NCI-H2107 (cell line): ENCODE results near the gene KCNJ5.
"Not testable (repeated sequence)": the region's sequence is repeated elsewhere in the genome, so short reads cannot be mapped to it uniquely, and the experiment has no call there.

ENCODE experiments used
- DNase-seq: peaks from one replicate; lab custom pipeline; 2025; lab: John Stamatoyannopoulos, UW

KCNJ5 gene

GRCh38 chr11:128913806-128914205 lies 22.6 kb downstream of the KCNJ5 start:
- DNase-seq, result no peak

- DNase-seq, result no peak
Observed at GRCh38 chr11:128914216-128915148, 23.3 kb downstream of the KCNJ5 start.

GRCh38 chr11:128915149-128915521 lies 24.0 kb downstream of the KCNJ5 start:
- DNase-seq, result no peak

- DNase-seq, result no peak
Observed at GRCh38 chr11:128916037-128916572, 24.9 kb downstream of the KCNJ5 start.

- DNase-seq, result no peak
Observed at GRCh38 chr11:128916681-128917080, 25.5 kb downstream of the KCNJ5 start.

GRCh38 chr11:128917144-128917724 lies 26.1 kb downstream of the KCNJ5 start:
- no peak for DNase-seq

- DNase-seq, result no peak
Observed at GRCh38 chr11:128919216-128919615, 28.1 kb downstream of the KCNJ5 start.

GRCh38 chr11:128919635-128920034 lies 28.5 kb downstream of the KCNJ5 start:
- not testable (repeated sequence) for DNase-seq

- no peak for DNase-seq
Observed at GRCh38 chr11:128920666-128921065, 29.5 kb downstream of the KCNJ5 start.

- DNase-seq, result no peak
Observed at GRCh38 chr11:128921793-128922192, 30.6 kb downstream of the KCNJ5 start.

GRCh38 chr11:128924104-128924503 lies 32.9 kb downstream of the KCNJ5 start:
- no peak for DNase-seq

GRCh38 chr11:128924510-128925249 lies 33.5 kb downstream of the KCNJ5 start:
- DNase-seq, result no peak

GRCh38 chr11:128925250-128925600 lies 34.1 kb downstream of the KCNJ5 start:
- DNase-seq, result no peak

GRCh38 chr11:128926000-128926399 lies 34.8 kb downstream of the KCNJ5 start:
- no peak for DNase-seq

- no peak for DNase-seq
Observed at GRCh38 chr11:128926437-128927107, 35.4 kb downstream of the KCNJ5 start.

GRCh38 chr11:128927108-128927461 lies 35.9 kb downstream of the KCNJ5 start:
- no peak for DNase-seq

- DNase-seq, result no peak
Observed at GRCh38 chr11:128927683-128928336, 36.7 kb downstream of the KCNJ5 start.

- no peak for DNase-seq
Observed at GRCh38 chr11:128928400-128928799, 37.2 kb downstream of the KCNJ5 start.

- DNase-seq, result no peak
Observed at GRCh38 chr11:128929468-128929867, 38.3 kb downstream of the KCNJ5 start.

- no peak for DNase-seq
Observed at GRCh38 chr11:128929991-128930390, 38.8 kb downstream of the KCNJ5 start.

- DNase-seq, result no peak
Observed at GRCh38 chr11:128931066-128931465, 39.9 kb downstream of the KCNJ5 start.

- DNase-seq, result no peak
Observed at GRCh38 chr11:128931668-128932067, 40.5 kb downstream of the KCNJ5 start.
